ENCODE results near the gene KCNK18.

DNA sequence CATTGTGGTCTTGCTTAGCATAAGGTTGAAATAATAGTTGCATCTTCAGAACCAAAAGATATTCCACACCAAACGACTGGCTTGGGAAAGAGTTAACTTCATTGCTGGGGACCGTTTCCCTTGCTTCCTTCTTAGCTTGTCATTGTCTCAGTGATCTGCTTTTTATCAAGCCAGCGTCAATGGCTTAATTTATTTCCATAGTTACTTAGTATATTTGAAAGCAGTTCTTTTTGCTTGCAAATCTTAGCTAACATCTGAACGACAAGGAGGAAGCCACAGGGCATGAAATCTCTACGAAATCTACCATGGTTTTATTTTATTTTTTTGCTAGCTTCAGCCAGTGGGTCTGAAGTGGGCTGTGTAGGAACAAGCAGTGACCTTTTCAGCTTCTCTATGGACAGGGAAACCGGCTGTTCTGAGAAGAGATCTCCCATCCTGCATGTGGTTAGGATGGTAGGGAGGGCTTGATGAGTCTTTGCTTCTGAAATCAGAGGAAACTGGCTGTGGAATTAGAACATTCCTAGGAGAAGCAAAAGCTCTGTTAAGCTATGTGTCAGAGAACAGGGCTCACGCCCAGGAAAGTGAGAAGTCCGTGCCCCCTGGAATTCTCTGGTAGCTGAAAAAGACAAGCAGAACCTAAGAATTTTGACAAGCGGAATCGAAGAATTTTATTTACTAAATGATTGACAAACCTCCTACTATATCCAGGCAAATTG lies 51.6 kb downstream of the KCNK18 start:
- TF ChIP-seq POLR2AphosphoS5 (IDR thresholded peaks at IDR 0.05; ENCODE audit: borderline replicate concordance, low read depth, low read length), result no peak
- TF ChIP-seq EZH2 (IDR thresholded peaks at IDR 0.05), result no peak
- TF ChIP-seq FOXP2 (optimal IDR thresholded peaks at IDR 0.05; ENCODE audit: control extremely low read depth, extremely low read length, insufficient read depth), result no peak
